Ishikawa (cell line): Measurements from ENCODE around the gene C2orf92.

Experiments used
- CEBPB ChIP-seq: IDR thresholded peaks from 2 replicates; pipeline ENCODE4 v1.6.1; 2012
- CREB1 ChIP-seq: IDR thresholded peaks from 2 replicates; pipeline ENCODE4 v1.6.1; 2012; ENCODE audit warnings: low read depth
- EGR1 ChIP-seq: IDR thresholded peaks from 2 replicates; pipeline ENCODE4 v1.6.1; 2012
- EP300 ChIP-seq: IDR thresholded peaks from 2 replicates; pipeline ENCODE4 v1.6.1; 2012; ENCODE audit warnings: borderline replicate concordance
- FOXM1 ChIP-seq: IDR thresholded peaks from 2 replicates; pipeline ENCODE4 v1.6.1; 2012; ENCODE audit warnings: low read depth, borderline replicate concordance
- NFIC ChIP-seq: IDR thresholded peaks from 2 replicates; pipeline ENCODE4 v1.6.1; 2012
- RAD21 ChIP-seq: IDR thresholded peaks from 2 replicates; pipeline ENCODE4 v1.6.1; 2012; ENCODE audit warnings: low read depth
- TAF1 ChIP-seq: IDR thresholded peaks from 2 replicates; pipeline ENCODE4 v1.6.1; 2012; ENCODE audit warnings: low read depth, mild to moderate bottlenecking
- TCF12 ChIP-seq: IDR thresholded peaks from 2 replicates; pipeline ENCODE4 v1.6.1; 2012; ENCODE audit warnings: low read depth
- YY1 ChIP-seq: IDR thresholded peaks from 2 replicates; pipeline ENCODE4 v1.6.1; 2012; ENCODE audit warnings: low read depth
- ZBTB7A ChIP-seq: IDR thresholded peaks from 2 replicates; pipeline ENCODE4 v1.6.1; 2012; ENCODE audit warnings: low read depth
- TF ChIP-seq, protein P1 (sequence below): IDR thresholded peaks from 2 replicates; pipeline ENCODE4 v1.6.1; 2012
- TF ChIP-seq, protein P2 (sequence below): IDR thresholded peaks from 2 replicates; pipeline ENCODE4 v1.6.1; 2012
- TF ChIP-seq, protein P3 (sequence below): IDR thresholded peaks from 2 replicates; pipeline ENCODE4 v1.6.1; 2012; ENCODE audit warnings: low read depth, mild to moderate bottlenecking

DNA sequence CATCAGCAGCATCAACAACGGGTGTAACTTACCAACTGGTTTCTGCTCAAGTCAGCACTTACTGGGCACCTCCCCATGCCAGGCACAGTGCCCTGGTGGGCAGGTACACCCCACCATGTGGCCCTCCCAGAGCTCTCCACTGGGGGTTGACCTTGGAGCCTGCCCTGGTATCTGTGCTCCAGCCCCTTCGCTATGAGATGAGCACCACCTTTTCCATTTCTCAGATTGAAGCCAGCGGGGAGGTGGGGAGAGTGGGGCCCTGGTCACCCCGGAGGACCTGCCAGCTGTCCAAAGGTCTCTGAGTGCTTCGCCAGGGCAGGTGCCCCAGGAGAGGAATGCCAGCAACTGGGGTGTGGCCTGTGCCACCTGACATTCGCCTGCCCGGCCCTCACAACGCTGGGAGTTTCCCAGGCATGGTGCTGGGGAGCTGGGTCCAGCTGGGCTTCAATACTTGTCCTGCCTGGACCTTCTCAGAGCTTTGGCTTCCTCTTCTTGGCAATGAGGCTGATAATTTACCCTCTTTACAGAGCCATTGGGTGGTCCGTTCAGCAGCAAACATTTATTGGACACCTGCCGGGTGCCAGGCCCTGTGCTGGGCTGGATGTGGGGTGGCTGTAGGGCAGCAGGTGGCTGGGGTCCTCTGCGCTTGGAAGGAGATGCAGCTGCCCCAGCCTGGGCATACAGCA lies 38.0 kb downstream of the C2orf92 start:
- no peak for TF ChIP-seq RAD21
- no peak for TF ChIP-seq EP300
- TF ChIP-seq, protein P1, sequence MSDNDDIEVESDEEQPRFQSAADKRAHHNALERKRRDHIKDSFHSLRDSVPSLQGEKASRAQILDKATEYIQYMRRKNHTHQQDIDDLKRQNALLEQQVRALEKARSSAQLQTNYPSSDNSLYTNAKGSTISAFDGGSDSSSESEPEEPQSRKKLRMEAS: no peak
- TF ChIP-seq FOXM1: no peak
- TF ChIP-seq EGR1: no peak
- TF ChIP-seq, protein P2, sequence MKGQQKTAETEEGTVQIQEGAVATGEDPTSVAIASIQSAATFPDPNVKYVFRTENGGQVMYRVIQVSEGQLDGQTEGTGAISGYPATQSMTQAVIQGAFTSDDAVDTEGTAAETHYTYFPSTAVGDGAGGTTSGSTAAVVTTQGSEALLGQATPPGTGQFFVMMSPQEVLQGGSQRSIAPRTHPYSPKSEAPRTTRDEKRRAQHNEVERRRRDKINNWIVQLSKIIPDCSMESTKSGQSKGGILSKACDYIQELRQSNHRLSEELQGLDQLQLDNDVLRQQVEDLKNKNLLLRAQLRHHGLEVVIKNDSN: no peak
- TF ChIP-seq TAF1: no peak
- no peak for TF ChIP-seq YY1
- TF ChIP-seq CEBPB: no peak
- no peak for TF ChIP-seq CREB1
- TF ChIP-seq, protein P3, sequence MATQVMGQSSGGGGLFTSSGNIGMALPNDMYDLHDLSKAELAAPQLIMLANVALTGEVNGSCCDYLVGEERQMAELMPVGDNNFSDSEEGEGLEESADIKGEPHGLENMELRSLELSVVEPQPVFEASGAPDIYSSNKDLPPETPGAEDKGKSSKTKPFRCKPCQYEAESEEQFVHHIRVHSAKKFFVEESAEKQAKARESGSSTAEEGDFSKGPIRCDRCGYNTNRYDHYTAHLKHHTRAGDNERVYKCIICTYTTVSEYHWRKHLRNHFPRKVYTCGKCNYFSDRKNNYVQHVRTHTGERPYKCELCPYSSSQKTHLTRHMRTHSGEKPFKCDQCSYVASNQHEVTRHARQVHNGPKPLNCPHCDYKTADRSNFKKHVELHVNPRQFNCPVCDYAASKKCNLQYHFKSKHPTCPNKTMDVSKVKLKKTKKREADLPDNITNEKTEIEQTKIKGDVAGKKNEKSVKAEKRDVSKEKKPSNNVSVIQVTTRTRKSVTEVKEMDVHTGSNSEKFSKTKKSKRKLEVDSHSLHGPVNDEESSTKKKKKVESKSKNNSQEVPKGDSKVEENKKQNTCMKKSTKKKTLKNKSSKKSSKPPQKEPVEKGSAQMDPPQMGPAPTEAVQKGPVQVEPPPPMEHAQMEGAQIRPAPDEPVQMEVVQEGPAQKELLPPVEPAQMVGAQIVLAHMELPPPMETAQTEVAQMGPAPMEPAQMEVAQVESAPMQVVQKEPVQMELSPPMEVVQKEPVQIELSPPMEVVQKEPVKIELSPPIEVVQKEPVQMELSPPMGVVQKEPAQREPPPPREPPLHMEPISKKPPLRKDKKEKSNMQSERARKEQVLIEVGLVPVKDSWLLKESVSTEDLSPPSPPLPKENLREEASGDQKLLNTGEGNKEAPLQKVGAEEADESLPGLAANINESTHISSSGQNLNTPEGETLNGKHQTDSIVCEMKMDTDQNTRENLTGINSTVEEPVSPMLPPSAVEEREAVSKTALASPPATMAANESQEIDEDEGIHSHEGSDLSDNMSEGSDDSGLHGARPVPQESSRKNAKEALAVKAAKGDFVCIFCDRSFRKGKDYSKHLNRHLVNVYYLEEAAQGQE: no peak
- no peak for TF ChIP-seq NFIC
- no peak for TF ChIP-seq TCF12
- TF ChIP-seq ZBTB7A: no peak
